ENCODE measurements around the gene RAB8A. TPM values are rescaled to one million over a fixed set of nuclear protein-coding genes. Genes with fewer than 3 reads are reported as not detected.

Gene RAB8A
- total RNA-seq, 1 donor from 2014 or later = 201 TPM

DNA sequence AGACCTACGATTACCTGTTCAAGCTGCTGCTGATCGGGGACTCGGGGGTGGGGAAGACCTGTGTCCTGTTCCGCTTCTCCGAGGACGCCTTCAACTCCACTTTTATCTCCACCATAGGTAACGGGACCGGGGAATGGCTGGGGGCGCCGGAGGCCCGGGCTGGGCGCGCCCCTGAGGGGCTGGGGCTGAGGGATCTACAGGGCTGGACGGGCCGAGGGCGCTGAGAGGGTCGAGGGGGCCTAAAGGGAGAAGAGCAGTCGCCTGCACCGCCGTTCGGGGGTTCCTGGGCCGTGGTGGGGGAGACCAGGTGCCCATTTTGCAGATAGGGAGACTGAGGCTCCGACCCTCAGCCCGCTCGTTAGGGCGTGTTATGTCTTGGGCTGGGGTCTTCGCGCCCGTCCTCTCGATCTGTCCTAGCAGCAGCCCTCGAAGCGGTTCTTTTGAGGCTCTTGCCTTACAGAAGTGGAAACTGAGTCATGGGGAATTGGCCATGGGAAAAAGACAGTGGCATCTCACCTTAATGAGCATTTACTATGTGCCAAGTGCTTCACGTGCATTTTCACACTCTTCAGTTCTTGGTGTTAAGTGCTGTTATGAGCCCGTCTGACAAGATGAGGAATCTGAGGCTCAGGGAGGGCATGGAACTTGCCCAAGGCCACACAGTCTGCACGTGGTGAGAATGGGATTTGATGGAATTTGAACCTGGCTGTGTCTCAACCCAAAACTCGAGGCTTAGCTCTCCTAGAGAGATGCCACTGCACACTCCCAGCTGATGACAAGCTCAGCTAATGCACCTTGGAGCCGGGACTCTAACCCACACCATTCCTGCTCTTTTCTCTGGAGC is 442 bp downstream of the RAB8A start:
- intact Hi-C loops (cut with micrococcal nuclease) = loop anchor here (1.0 to 2.0 kb wide), 6 partner anchors 7 to 73 kb away; partner anchors contain the start of gene FAM32A

DNA sequence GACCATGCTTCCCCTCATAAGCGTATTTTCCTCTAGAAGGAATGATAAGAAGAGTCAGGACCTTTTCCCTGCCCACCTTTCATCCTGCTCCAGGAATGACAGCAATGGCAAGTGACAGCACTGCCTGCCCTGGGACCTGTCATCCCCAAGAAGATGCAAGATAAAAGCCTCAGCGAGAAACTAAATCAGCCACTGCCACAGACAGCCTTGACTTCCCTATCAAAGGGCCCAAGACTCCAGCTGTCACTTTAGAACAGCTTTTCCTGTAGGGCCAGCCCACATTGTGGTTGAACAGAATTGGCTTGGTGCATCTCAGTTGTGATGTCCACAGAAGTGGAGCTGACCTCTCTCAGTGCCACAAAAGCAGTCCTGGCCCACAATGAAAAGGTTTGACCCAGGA is 1.1 kb downstream of the RAB8A start:
- intact Hi-C loops (cut with micrococcal nuclease) = no loop called here

DNA sequence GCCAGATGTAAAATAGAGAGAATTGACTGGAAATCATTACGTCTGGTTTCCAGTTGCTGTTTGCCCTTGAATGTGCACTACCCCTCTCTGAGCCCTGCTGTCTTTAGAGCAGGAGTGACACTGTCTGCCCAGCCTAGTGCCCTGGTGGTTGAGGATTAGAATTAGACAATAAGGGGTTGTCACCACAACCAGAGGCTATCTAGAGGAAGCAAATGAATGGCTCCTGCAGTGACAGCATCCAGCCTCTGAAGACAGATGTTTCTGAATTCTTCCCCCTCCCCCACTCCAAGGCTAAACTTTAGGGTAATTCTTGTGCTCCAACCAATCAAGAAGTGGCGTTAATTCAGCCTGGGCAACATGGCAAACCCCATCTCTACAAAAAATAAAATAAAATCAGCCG is 2.0 kb downstream of the RAB8A start:
- intact Hi-C loops (cut with micrococcal nuclease) = no loop called here

DNA sequence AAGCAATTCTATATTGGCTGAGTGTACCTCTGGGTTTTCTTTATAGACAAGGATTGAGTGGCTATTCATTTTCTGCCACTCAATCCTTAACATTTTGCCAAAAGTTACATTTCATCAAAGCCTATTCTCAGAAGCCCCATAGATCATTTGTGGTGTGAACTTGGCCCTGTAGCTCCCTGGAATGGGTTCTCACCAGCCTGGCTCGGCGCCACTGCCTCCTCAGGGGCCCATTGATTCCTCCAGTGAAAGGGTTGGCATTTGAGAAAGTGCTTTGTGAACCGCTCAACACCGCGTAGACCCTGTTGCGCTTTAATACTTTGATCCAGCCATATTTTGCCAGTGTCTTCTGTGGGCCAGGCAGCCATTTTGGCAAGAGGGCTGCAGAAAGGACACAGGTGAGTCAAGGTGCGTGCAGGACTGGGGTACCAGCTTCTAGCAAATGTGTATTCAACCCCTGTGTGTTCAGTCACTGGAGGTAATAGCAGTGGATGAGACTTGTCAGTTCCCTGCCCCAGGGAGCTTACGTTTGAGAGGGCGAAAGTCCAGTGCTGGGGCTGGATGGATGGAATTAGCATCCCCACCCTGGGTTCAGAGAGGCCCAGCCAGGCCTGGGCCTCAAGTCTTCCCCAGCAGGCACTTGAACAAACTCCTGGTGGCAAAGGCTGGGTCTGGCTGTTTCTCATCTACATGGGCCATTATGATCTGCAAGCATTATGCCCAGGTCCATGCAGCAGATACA is 3.8 kb downstream of the RAB8A start:
- intact Hi-C loops (cut with micrococcal nuclease) = no loop called here

DNA sequence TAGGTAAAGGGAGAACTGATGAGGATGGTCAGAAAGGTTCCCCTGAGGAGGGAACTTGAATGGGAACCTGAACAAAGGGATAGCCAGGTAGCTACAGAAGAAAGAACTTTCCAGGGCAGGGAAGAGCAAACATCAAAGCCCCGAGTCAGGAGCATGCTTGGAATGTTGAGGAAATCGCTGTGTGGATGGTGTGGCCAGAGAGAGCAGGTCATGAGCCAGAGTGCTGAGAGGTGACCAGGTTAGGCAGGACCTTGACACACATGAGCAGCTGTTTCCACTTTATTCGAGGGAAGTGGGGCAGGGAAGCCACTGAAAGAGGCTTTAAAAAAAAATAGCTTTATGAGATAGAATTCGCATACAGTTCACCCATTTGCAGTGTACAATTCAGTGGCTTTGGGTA is 4.4 kb downstream of the RAB8A start:
- intact Hi-C loops (cut with micrococcal nuclease) = no loop called here

DNA sequence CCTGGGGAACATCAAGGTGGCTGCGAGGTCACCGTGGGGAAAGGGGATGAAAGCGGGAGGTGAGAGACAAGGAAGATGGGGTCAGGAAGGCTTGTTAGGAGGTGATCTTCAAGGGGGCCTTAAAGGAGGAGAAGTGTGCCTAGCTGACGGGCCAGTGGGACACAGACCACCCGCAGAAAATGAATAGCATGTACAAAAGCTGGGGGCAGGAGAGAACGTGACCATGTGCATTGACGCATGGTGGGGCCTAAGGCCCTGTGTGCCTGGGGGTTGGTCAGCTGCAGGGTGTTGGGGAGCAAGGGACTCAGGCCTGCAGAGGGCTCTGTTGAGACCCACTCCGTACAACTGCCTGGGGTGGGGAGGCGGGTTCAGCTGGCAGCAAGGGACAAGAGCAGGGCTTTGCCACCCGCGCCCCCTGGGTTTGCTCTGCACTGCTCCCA is 5.9 kb downstream of the RAB8A start:
- intact Hi-C loops (cut with micrococcal nuclease) = loop anchor here (2.0 kb wide), 3 partner anchors 25 to 65 kb away; partner anchors contain the start of gene HSH2D

DNA sequence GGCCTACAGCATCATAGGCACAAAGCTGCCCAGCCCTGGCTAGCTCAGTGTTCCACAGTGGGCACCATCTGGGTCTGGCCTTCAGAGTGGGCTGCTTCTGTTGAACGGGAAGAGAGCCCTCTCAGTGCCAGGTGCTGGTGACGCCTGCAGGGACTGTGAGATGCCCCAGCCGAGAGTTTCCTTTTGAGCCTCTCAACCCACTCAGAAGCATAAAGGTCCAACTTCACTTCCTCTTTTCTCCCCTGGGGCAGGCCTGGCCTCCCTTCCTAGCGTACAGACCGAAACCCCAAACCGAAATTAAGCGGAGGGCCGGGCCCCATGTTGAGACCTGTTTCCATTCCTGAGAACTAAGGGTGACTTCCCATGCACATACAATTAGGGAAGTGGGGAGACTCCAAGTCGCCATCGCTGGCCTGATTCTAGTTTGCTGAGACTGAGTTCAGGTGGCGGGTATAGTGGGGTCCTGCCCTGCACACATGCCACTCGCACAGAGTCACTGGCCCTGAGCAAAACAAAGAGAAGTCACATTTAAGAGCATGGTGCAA is 6.9 kb downstream of the RAB8A start:
- intact Hi-C loops (cut with micrococcal nuclease) = loop anchor here (1.0 to 2.0 kb wide), 4 partner anchors 7 to 64 kb away; partner anchors contain the start of genes HSH2D and RAB8A

DNA sequence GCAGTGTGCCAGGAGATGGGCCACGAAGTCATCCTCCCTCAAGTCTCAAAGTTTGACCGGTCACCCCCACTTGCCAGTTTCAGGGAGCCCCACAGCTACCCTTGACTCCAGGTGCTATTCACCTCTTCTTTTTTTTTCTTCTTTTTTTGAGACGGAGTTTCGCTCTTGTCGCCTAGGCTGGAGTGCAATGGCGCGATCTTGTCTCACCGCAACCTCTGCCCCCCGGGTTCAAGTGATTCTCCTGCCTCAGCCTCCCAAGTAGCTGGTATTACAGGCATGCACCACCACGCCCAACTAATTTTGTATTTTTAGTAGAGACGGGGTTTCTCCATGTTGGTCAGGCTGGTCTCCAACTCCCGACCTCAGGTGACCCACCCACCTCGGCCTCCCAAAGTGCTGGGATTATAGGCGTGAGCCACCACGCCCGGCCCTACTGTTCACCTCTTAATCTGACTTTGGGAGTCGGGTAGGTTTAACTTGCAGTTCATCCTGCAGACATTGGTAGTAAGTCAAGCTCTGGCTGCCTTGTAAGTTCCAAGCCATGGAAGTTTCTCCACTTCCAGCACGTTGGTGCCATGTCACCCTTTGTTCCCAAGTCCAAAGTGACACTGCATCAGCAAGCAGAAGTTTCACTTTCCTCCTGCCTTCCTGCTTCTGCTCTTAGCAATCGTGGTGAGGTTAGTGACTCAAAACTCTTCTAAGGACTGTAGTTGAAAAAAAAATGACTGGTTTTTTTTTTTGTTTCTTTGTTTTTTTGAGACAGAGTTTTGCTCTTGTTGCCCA is 7.6 kb downstream of the RAB8A start:
- intact Hi-C loops (cut with micrococcal nuclease) = loop anchor here (1.0 to 2.0 kb wide), 4 partner anchors 8 to 64 kb away; partner anchors contain the start of genes HSH2D and RAB8A

DNA sequence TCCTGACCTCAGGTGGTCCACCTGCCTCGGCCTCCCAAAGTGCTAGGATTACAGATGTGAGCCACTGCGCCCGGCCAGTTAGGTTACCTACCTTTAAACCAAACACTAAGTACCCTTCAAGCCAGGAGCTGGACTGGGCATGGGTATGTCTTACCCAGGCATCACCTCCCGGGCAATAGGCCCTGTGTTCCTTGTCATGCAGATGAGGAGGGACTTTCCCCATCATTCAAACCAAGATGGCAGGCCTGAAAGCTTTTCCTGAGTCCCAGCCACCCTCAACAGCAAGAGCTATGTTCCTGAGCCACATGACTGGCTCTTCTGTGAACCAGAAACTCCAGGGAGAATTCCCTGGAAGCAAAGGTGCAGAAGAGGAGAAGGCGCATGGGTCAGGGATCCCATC is 9.5 kb downstream of the RAB8A start:
- intact Hi-C loops (cut with micrococcal nuclease) = no loop called here

DNA sequence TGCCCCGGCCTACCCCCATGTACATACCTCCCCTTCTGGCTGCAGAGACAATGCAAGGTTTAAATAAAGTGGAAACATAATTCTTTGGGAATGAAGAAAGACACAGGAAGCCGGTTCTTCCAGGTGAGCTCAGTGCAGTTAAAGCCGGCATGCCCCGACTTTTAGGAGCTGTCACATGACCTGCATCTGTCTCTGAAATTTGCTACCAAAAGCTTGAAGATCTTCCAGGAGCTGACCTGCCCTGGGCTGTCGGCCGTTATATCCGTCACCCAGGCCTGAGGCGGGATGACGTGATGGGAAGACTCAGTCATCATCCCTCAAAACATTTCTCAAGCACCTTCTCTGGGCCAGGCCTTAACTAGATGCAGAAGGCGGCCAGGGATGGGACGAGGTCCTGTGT is 10.3 kb downstream of the RAB8A start:
- intact Hi-C loops (cut with micrococcal nuclease) = no loop called here

DNA sequence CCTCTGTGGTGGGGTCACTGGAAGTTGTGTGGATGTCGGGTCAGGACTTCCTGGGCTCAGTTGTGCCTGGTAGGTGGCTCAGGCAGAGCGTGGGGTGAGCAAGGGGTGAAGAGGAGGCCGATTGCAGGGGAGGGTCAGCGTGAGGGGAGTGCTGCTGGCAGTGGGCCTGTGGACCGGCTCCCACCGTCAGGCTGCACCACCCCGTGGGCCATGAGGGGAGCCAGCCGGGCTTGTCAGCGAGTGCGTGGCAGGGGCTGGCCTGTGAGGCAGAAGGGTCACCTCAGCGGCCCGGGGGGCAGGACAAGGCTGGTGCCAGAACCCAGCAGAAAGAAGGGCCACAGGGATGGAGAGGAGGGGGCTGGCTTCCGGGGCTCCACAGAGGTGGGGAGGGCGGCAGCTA is 13.3 kb downstream of the RAB8A start:
- intact Hi-C loops (cut with micrococcal nuclease) = no loop called here

DNA sequence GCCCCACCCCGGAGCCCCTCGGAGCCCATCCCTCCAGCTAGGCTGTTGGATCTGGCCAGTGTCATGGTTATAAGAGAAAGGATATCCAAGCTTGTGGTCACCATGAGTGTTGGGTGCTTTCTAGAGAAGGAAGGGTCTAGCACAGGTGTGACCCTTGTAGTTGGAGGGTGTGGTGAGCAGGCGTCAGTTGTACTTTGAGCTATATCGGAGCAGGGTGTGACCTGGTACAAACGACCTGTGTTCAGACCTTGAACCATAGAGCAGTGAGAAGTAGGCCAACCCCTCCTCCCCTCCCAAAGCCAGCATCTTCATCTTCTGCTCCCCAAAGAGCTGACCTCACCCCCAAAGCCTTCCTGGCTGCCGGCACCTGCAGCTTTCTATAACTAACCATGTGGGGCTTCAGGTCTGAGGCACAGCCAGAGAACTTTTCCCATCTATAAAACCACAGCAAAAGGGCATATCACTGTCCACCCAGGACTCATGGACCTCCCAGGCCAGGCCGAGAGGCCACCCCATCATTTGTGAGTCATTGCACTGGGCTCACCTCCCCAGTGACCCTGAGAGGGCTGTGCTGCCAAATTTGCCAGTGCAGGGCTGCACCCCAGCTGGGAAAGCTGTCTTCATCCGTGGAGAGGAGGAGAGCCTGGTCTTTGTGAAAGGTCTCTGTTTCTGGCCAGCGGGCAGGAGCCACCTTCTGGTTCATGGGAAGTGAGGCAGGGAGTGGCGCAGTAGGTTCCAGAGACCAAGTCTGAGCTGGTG is 14.2 kb downstream of the RAB8A start:
- intact Hi-C loops (cut with micrococcal nuclease) = no loop called here

DNA sequence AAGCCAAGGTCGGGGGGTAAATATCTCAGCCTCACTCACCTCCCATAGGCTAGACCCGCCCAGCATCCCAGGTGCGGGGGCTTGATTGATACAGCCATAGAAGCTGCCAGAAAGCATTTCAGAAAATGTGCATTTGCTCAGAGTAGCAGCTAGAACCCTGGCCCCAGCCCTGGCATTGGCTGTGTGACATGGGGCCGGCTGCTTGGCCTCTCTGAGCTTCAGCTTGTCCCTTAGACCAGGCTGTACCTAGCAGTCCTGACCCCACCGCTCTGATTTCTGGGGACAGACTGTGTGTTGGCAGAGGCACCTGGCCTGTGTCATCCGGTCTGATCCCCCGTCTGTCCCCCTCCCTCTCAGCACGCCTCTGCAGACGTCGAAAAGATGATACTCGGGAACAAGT is 15.4 kb downstream of the RAB8A start:
- intact Hi-C loops (cut with micrococcal nuclease) = no loop called here

DNA sequence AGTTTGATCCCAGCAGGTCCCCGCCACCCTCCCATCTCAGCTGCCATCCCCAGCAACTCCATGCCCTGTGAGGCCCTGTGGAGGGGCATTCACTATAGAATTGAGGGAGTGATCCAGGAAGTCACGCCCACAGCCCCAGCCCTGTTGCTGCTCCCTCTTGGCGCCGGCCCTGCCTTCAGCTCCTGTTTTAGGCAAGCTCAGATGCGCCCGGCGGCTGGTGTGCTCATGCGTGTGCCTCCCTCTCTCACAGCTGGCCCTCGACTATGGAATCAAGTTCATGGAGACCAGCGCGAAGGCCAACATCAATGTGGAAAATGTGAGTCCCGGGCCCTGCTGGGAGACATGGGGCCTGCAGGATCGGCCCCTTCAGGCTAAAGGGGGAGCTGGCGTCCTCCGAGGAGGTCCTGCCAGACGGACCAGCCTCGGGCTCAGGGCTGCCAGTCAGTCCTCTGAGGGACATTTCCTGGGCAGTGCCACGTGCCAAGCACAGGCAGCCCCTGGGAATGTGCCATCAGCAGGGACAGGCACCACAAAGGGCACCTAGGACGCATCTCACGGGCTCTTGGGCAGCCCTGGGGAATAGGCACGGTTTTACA is 16.2 kb downstream of the RAB8A start:
- intact Hi-C loops (cut with micrococcal nuclease) = no loop called here

DNA sequence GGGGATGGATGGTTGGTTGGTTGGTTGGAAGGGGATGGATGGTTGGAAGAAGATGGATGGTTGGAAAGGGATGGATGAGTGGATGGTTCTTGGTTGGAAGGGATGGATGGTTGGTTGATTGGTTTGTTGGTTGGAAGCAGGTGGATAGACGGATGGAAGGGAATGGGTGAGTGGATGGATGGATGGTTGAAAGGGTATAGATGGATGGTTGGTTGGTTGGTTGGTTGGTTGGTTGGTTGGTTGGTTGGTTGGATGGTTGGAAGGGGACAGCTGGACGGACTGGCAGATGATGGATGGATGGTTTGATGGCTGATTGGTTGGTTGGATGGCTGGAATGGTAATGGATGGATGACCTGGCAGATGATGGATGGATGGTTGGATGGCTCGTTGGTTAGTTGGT is 20.0 kb downstream of the RAB8A start:
- intact Hi-C loops (cut with micrococcal nuclease) = no loop called here

DNA sequence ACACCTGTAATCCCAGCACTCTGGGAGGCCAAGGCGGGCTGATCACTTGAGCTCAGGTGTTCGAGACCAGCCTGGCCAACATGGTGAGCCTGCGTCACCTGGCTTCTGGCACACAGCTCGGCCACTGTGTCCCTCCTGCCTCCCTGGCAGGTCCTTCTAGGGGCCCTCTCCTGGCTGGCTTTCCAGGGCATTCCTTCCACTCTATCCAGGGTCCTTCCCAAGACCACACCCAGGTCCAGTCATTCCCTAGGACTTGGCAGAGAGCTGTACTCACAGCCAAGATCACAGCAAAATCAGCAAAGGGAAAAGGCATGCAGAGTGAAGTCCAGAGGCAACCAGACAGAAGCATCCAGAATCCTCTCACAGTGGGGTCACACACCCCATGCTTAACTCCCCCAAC is 22.1 kb downstream of the RAB8A start:
- intact Hi-C loops (cut with micrococcal nuclease) = no loop called here

DNA sequence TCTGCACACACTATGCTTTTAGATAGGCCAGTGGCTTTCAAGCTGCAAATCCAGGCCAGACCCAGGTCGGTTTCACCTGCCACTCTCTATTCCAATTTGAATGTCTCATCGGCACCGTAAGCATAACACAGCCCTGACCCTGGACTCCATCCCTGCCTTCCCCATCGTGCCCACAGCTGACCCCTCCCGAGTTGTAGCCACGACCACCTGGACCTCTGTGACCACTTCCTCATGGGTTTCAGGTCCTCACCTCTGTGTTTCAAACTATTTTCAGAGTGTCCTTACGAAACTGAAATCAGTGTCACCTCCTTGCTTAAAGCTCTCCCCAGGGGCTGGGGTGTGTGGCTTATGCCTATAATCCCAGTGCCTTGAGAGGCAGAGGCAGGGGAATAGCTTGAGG is 22.8 kb downstream of the RAB8A start:
- intact Hi-C loops (cut with micrococcal nuclease) = no loop called here

DNA sequence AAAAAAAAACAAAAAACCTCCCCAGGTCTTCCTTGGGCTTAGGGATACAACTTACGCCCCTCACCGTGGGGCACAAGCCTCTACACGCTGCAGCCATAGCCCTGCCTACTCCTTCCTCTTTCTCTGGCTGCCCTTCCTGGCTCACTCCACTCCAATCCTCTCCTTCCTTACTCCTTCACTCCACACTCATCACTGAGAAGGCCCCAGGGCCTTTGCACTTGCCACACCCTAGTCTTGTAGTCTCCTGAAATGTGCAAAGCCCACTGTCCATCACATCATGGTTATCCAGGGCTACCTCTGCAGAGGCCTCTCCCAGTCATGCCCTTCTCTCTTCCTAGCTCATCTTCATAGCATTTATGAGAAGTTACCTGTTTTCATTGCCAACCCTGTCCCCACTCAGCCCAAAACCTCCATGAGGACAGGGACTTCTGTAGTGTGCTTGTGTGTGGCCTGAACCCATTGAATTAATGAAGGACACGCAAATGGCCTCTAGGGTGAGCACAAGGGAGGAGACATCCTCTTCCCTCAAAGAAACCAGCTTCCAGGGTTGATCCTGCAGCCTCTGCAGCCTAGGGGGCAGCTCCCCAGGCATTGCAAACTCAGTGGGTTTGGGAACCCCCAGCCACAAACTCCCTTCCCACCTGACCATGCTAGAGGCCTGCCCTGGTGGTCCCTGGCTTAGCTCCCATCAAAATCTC is 23.9 kb downstream of the RAB8A start:
- intact Hi-C loops (cut with micrococcal nuclease) = no loop called here

DNA sequence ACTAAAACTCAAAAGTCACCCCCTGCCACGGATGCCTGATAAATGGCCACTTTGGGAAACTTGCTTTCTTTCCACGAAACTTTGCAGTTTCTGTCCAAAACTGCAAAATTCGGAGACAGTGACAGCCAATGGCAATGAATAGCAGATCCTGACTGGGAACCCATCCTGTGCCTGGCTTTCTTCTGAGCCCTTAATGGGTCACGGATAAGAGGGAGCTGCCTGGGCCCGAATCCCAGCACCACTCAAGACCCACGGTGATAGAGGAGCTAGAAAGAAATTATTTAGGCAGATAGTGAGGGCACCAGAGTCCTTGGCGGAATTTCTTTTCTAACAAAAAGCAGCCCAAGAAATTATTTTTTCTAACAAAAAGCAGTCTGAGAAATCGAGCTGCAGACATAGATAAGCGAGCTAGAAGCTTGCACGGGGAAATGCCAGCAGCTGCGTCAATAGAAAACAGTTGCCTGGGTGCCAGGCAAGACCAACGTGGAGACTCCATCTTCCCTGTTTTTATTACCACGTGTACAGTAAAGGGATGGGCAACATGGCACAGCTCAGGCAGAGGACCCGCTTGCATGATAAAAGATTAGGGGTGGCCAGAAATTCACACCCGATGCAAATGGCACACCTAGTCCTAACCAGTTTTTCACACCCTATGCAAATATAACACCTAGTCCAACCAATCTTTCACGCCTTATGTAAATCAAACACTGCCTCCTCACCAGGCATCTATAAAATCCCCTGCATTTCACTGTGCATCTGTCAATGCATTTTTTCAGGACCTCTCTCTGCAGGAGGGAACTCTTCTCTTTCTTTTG is 24.7 kb downstream of the RAB8A start:
- intact Hi-C loops (cut with micrococcal nuclease) = no loop called here
